NB4 (cell line): ENCODE results near the gene ZFP1.

ENCODE experiments used
- POLR2A ChIP-seq: IDR thresholded peaks from 2 replicates; pipeline ENCODE4 v1.6.1; 2011; ENCODE audit warnings: mild to moderate bottlenecking; ENCODE audit not compliant: insufficient read length; ENCODE audit errors: extremely low read depth
- TF ChIP-seq, protein P1 (sequence below): IDR thresholded peaks from one replicate; pipeline ENCODE4 v1.5.1; 2012; ENCODE audit warnings: low read depth, low read length
- TF ChIP-seq, protein P2 (sequence below): IDR thresholded peaks from 2 replicates; pipeline ENCODE4 v1.6.1; 2011; ENCODE audit warnings: low read depth, low read length

DNA sequence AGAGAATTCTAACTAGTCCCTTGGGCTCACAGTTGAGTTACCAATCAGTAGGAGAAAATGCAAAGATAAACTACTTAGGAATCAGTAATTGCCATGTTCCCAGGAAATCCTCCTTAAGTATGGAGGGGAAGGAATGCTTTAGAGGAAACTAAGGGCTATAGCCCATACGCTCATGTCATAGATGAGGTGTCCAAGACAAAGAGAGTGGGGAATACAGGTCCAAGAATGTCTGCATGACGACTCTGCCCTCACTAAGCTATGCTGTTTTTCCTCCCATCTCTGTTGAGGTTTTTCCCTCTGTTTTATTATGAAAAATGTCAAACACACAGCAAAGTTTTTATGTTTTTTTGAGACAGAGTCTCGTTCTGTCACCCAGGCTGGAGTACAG lies 47.7 kb upstream of the ZFP1 start:
- TF ChIP-seq, protein P1, sequence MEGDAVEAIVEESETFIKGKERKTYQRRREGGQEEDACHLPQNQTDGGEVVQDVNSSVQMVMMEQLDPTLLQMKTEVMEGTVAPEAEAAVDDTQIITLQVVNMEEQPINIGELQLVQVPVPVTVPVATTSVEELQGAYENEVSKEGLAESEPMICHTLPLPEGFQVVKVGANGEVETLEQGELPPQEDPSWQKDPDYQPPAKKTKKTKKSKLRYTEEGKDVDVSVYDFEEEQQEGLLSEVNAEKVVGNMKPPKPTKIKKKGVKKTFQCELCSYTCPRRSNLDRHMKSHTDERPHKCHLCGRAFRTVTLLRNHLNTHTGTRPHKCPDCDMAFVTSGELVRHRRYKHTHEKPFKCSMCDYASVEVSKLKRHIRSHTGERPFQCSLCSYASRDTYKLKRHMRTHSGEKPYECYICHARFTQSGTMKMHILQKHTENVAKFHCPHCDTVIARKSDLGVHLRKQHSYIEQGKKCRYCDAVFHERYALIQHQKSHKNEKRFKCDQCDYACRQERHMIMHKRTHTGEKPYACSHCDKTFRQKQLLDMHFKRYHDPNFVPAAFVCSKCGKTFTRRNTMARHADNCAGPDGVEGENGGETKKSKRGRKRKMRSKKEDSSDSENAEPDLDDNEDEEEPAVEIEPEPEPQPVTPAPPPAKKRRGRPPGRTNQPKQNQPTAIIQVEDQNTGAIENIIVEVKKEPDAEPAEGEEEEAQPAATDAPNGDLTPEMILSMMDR = no peak
- TF ChIP-seq, protein P2, sequence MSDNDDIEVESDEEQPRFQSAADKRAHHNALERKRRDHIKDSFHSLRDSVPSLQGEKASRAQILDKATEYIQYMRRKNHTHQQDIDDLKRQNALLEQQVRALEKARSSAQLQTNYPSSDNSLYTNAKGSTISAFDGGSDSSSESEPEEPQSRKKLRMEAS = no peak
- TF ChIP-seq POLR2A = no peak
